A172 (cell line): ENCODE data around the gene CA5B. TPM values are rescaled to one million over a fixed set of nuclear protein-coding genes. Genes with fewer than 3 reads are reported as not detected.
"Not testable (repeated sequence)": the region's sequence is repeated elsewhere in the genome, so short reads cannot be mapped to it uniquely, and the experiment has no call there.

Experiments
- DNase-seq: peaks from one replicate; pipeline ENCODE4 v3.0.0-alpha.2; 2015; ENCODE audit warnings: low spot score
- total RNA-seq: library from RNA; depleted of rRNA; stranded (reverse); fragments of >200 nt; shearing (Covaris generic); gene quantifications from 2 replicates; pipeline ENCODE4 v1.2.3, GENCODE V29; 2014; rRNA removed

CA5B gene, protein sequence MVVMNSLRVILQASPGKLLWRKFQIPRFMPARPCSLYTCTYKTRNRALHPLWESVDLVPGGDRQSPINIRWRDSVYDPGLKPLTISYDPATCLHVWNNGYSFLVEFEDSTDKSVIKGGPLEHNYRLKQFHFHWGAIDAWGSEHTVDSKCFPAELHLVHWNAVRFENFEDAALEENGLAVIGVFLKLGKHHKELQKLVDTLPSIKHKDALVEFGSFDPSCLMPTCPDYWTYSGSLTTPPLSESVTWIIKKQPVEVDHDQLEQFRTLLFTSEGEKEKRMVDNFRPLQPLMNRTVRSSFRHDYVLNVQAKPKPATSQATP
- 3.1 and 5.7 TPM in 2 replicates for total RNA-seq

DNA sequence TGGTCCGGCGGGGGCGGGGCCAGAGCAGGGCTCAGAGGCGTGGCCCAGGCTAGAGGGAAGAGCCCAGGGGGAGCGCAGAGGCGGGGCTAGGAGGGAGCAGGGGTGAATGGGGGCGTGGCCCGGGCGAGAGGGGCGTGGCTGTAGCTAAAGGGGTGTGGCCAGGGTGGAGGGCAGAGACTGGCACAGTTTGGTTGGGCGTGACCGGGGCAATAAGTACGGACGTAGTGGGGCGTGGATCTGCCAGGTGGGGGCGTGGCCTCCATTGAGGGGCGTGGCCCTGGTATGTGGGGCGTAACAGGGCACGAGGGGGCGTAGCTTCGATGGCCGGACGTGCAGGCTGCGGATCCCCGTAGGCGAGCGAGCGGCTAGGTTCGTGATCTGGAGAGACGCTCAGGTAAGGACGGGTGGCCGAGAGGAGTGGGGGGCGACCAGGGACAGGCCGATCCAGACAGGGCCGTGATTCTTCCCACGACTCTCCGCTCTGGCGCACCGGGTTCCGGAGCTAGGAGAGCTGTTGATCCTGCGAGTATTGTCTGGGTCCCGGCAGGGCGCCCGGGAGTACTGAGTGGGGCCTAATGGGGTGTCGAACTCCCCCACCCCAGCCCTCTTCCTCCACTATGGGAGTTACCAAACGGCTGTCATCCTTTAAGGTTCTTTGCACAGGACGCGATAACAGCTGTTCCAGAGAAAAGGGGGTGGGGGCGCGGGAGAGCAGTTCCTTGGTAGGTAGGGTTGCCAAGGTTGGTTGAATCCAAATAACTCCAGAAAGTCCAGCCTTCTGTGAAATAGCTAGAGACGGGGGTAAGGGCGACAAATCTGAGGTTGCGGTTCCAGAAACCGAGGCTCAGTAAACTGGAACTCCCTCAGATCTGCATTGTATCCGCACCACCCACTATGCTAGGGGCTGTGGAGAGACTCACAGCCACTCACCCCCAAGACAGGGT, at the start of gene CA5B:
CA5B (plus strand) TSS at position 312 of the 944 bp plus-strand sequence. CDS start 11,754 bp downstream, outside the sequence.
- DNase-seq: peak; percentile 94

DNA sequence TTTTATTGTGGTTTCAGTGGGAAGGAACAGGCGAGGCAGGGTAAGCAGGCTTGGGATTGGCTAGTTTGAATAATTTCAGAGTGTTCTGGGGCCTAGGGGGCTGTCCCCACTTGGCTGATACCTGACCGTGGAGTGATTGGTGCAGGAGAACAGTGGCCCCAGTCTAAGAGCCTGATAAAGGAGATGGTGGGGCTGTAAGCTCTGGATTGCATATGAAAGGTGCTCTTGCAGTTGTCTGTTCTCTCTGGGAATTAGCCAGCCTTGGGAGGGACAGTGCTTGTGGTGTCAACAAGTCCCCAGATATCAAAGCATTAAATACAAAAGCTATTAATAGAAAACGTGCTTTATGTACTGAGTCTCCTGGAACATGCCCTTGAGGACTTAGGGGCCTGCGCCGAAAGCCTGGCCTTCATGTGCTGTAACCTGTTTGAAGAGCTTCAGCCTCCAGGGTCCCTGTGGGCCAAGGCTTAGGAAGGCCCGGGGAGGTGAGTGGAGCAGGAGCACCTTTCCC, 43.1 kb upstream of the CA5B start:
- no peak for DNase-seq

DNA sequence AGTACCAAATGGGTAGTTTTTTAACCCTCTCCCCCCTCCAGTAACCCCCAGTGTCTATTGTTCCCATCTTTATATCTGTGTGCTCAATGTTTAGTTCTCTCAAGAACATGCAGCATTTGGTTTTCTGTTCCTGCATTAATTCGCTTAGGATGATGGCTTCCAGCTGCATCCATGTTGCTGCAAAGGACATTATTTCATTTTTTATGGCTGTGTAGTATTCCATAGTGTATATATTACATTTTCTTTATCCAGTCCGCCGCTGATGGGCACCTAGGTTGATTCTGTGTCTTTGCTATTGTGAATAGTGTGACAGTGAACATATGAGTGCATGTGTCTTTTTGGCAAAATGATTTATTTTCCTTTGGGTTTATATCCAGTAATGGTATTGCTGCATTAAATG, 41.6 kb upstream of the CA5B start:
- DNase-seq: no peak

DNA sequence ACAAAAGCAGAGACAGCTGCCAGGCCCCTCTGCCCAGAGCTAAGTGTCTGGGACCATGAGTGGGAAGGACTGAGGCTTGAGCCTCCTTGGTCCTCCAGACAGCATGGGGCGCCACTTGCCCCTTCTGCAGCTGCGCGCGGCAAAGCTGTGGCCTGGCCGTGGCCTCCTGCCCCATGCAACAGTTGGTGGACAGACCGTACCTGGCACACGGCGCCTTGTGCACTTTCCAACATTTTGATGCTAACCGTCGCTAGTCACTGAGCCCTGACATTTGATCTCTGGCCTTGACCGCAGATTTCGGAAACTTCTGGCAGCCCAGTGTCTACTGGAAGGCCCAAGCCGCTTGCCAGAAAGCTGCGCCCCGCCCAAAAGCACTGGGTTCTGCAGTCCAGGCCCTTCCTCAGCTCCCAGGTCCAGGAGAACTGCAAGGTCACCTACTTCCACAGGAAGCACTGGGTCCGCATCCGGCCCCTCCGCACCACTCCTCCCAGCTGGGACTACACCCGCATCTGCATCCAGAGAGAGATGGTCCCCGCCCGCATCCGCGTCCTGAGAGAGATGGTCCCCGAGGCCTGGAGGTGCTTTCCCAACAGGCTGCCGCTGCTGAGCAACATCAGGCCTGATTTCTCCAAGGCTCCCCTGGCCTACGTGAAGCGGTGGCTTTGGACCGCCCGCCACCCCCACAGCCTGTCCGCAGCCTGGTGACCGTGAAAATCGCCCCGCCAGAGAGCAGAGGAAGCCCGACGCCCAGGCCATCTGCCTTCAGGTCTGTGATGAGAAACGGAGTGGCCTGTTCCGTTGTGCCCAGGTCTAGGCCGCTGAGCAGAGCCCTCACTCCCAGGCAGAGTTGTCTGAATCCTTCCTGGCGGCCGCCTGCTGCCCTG, 35.3 kb upstream of the CA5B start:
- DNase-seq: no peak

DNA sequence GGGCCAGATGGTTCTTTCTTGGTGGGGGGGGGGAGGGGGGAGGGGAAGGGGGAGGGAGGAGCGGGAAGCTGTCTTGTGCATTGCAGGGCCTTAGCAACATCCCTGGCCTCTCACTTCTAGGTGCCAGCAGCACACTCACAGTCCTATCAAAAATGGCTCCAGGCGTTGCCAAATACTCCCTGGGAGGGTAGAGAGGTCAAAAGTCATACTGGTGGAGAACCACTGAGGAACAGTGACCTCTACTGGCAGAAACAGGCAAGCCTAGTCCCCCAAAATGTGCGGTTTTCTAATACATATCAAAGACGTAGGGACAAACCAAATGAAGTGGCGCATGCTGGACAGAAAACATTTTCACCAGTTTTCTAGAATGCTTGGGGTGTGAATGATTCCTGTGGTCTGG, 34.3 kb upstream of the CA5B start:
- DNase-seq: not testable (repeated sequence)

GRCh38 chrX:15704273-15704672, 33.8 kb upstream of the CA5B start:
- not testable (repeated sequence) for DNase-seq

DNA sequence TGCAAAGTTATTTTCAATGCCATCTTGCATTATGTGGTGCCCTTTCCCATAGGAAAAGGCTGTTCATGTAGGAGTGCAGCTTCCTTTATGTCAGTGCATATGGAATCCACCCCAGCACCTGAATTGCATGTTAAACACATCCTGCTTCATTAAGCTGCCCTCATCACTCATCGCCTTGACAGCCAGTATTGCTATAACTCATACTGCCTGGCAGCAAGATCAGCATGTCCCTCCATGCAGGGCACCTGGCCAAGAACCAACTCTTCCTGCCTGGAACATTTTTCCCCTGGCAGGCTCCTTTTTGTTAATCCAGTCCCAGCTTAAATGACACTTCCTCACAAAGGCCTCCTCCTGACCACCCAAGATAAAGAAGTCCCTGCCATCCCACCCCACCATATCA, 23.5 kb upstream of the CA5B start:
- DNase-seq: peak; percentile 19

DNA sequence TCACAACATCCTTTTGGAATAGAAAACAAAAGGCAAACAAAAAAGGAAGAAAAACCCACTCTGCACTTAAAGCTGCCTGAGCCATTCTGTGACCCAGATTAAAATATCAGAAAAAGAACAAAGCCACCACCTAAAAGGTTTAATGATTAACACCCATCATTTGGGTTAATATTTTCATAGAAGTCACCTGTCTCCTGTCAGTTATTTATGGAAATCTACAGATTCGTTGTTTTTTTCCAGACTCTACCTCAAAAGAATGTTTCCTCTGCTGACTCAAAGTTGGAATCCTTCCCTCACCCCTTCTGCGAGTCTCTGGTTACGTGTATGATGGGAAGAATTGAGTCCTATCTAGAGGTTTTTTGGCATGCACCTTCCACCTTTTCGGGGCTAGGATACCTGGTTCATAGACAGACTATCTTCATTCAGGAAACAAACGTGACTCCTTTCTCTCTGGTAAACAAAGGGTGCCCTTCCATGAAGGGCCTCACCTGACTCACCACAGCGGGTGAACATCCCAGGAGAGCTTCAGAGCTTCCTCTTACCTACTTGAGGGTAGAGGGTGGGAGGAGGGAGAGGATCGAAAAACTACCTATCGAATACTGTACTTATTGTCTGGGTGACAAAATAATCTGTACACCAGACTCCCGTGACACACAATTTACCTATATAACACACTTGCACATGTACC, 19.6 kb upstream of the CA5B start:
- DNase-seq: no peak

GRCh38 chrX:15719324-15719968, 18.6 kb upstream of the CA5B start:
- DNase-seq: no peak

DNA sequence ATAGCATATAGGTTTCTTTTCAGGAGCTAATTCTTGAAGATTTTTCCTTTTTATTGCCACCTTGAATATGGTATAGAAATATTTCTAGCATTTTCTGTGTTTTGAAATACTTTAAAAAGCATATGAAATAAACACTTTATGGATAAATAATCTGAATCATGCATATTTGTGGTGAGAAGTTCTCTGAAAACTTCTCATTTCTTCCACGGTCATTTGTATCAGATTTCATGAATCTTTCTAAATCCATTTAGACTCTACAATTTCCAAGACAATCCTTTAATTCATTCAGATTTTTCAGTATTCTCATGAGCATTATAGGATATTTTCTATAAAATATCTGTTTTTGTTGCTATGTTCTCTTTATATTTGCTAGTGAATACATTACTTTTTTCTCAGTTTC, 16.2 kb upstream of the CA5B start:
- no peak for DNase-seq

DNA sequence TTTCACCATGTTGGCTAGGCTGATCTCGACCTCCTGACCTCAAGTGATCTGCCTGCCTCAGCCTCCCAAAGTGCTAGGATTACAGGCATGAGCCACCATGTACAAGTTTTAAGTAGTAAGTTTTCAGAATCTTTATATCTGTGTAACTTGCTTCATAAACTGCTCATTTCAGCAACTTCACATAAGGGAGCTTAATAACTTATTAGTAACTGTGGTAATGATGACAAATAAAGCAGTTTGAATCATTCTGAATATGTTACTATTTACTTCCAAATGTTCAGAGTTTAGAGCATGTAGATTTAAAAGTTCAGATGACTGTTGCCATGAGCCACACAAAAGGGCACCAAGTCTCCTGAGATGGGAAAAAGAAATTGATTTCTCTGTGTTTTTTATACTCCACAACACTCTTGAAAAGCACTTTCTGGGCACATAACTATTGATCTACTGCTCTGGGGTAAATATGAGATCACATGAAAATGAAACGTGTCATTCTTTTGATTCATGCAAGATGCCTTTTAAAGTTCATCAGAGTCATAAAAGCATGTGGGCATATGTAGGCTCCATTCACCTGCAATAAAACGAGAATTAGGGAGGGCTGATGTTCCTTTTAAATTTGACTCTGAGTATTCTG, 14.1 kb upstream of the CA5B start:
- DNase-seq: no peak

- DNase-seq: no peak
These were observed 13.2 kb upstream of the CA5B start for GRCh38 chrX:15724911-15725310.

DNA sequence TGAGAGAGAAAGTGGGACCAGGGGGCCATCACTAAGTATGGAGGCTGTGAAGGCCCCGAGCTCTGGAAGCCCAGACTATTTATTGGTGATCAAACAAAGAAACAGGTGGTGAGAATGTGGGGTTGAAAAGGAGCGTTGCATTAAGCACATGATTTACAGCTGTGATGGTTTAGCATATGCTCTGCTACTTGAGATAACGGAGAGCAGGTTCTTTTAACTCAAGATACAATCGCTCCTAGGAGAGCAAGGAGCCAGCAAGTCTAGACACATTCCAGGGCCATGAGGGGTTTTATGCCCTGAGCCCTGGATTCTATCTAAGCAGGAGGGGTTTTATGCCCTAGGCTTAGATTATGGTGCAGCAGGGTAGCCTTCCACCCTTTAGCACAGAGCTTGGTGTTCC, 6.7 kb upstream of the CA5B start:
- not testable (repeated sequence) for DNase-seq

GRCh38 chrX:15737190-15737958, 696 bp upstream of the CA5B start:
- DNase-seq: no peak

DNA sequence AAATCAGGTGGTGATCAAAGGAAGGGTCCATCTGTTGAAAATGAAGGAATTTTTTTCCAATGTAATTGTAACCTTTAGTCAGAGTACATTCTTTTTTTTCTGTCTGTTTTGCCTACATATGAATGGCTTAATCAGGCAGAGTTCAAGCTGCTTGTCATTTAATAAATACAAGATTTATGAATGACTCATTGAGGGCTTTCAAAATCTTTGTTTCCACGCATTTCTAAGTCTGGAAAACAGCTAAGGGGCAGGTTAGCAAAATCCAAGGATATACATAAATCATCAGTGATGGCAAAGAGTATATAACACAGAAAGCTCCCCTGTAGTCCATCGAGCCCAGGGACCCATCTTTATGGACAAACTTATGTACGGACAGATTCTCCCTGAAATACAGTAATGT, 1.8 kb downstream of the CA5B start:
- no peak for DNase-seq

DNA sequence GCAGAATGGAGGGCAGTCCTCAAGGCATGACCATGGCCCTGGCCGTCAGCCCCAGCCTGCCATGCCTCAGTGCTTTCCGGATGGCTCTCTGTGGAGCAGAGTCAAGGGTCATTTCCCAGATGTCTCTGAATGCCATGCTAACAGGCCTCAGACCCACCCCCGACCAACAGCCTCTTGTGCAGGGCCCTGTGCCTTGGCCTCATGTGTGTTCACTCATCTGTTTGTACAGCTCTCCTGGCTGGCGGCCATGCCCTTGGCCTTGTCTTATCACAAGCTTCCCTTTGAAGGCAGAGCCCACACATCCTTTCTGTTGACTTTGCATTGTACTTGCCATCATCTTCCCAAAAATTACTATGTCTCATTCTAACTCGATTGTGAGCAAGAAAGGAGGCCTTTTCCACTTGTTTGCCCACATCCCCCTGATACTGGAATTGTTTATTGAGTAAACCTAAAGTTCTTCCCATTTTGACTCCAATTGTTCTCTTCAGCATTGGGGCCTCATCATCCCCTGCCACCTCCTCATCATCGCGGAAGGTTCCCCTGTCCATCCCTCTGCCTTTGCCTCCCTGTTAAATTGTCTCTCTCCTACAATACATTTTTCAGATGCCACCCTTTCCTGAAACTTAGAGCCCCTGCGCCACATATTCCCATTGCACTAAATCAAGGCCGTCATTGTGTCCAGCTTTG, 6.3 kb downstream of the CA5B start:
- no peak for DNase-seq

- DNase-seq: no peak
These were observed 7.1 kb downstream of the CA5B start for GRCh38 chrX:15745179-15745578.

GRCh38 chrX:15746651-15747050, 8.6 kb downstream of the CA5B start:
- DNase-seq: not testable (repeated sequence)
